Fibroblast of skin of right biceps (primary cell): ENCODE data around the gene RPRD1B.

ENCODE experiments used
- DNase-seq: peaks from one replicate; pipeline ENCODE4 v3.0.0-alpha.2; 2013

The RPRD1B gene, protein sequence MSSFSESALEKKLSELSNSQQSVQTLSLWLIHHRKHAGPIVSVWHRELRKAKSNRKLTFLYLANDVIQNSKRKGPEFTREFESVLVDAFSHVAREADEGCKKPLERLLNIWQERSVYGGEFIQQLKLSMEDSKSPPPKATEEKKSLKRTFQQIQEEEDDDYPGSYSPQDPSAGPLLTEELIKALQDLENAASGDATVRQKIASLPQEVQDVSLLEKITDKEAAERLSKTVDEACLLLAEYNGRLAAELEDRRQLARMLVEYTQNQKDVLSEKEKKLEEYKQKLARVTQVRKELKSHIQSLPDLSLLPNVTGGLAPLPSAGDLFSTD

DNA sequence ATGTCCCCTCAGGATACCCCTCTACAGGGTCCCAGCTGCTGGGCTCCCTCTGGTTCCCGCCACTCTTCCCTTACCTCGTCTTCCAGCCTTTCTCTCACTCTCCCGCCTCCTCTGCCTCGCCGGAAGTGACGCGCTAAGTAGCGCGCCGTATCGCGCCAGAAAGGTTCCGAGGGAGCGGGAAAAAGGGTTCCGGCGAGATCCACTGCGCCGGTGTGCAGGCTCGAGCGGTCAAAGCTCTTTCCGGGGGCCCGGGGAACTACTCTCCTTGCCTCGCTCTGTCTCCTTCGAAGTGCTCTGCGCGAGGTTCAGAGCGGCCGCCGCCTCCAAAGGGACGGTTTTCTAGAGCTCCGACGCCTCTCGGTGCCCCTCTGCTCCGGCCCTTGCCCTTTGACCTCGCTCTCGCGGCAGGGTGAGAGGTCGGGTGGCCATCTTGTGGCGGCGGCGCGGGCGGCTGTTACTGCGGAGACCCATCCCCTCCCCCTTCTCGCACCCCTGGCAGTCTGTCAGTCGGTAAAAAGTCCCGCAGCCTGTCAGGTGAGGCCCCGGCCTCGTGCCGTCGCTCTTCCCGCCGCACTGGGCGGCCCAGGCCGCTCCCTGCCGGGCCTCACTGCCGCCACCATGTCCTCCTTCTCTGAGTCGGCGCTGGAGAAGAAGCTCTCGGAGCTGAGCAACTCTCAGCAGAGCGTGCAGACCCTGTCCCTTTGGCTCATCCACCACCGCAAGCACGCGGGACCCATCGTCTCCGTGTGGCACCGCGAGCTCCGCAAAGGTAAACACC, at the start of gene RPRD1B, which contains the start of gene TTI1:
TSS of gene RPRD1B (plus strand) at position 417 of the 778 bp plus-strand sequence. CDS start at position 619, 202 bp downstream.
TSS of gene TTI1 (minus strand) at position 127 of the 778 bp plus-strand sequence. CDS start 19,640 bp downstream, outside the sequence.
- peak; percentile 92 for DNase-seq

DNA sequence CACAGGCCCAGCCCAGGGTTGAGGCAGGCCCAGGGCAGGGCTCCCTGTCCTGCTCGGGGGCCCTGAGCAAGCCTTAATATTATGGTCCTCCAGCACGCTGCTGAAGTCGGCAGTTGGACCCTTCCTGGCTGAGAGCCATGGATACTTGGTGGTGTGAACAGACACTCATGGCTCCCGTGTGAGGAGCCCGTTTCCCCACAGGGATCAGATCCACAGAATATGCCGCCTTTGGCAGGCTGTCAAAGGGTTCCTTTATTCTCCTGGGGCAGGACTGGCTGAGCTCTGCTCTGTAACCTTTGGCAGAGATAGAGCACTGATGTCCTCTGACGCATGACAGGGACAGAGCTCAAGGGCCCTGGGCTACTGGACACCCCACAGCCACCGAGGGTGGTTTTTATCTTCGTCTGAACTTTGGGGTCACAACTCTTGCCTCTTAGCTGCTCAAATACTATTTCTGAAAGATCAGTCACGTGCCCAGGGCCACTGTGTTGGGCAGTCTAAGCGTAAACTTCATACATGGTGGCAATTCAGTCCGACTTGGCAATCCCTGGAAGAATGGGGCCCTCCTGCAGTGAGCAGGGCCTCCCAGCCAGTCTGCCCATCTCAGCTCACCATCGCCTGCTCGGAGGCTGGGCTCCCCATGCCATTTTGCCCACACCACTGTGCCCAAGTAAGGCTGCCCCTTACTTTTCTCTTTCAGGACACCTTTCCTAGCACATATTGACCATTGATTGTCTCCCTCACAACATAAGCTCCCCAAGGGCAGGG, 49.3 kb upstream of the RPRD1B start:
- DNase-seq, result no peak

DNA sequence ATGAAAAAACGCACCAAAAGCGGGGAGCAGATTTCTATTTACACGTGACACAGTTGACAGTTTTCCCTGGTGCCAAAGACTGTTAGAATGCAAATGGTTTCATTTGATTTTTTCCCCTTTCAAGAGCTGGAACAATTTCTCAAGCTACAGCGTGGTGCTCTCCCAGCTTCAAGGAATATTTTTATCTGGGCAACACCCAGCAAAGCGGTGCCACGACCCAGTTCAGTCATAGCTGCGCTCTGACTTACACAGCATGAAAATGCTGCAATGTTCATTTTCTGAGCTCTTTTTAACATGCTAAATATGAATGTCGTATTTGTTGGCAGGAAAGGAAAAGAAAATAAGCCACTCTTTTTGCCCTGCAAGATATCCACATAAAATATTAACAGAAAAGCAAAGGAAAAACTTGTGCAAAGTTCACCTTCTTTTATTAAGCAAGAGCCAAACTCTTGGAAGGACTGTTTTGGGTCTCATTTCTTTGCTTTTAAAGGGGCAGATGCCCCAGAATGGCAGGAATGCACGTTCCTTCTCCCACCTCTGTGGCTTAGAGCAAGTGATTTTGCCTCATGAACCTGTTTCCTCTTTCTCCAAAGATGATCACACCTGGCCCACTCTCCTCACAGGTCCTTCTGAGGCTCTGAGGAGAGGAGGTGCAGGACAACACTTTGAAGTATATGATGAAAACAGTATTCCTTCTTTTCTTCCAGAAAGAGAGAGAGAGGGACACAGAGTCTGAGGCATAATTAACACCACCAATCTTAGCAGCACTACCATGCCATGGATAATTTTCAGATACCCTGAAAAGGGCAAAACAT, 47.3 kb upstream of the RPRD1B start:
- DNase-seq, result no peak

DNA sequence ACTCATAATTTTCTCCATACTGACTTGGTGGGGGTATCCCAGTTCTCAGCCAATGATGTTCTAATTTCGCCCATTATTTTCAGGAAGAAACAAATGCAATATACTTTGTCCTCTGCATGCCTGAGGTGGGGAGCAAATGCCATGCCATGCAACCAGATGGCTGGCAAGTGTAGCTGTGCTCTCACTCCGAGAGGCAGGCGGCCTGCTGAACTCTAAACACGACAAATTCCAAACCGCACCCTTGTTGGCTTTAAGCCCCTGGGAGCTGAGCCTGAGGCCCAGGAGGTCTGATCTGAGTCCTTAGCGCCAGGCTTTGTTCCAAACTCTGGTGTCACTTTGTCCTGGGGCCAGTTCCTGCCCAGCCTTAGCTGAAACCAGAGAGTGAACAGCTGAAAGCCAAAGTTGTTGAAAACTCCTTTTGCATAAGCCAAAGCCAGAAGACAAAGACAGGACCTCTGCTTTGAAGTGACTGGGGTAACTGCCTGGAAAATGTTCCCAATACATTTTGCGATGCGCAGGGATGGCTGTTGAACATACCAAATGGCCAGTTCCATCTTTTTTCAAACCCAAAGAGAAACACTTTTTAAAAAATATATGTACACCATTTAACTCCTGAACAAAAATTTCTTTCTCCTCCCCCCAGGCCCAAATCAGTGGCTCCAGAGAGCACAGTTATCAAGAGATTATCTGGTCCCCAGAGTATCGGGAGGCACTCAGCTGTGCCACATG, 46.5 kb upstream of the RPRD1B start:
- peak; percentile 30 for DNase-seq

DNA sequence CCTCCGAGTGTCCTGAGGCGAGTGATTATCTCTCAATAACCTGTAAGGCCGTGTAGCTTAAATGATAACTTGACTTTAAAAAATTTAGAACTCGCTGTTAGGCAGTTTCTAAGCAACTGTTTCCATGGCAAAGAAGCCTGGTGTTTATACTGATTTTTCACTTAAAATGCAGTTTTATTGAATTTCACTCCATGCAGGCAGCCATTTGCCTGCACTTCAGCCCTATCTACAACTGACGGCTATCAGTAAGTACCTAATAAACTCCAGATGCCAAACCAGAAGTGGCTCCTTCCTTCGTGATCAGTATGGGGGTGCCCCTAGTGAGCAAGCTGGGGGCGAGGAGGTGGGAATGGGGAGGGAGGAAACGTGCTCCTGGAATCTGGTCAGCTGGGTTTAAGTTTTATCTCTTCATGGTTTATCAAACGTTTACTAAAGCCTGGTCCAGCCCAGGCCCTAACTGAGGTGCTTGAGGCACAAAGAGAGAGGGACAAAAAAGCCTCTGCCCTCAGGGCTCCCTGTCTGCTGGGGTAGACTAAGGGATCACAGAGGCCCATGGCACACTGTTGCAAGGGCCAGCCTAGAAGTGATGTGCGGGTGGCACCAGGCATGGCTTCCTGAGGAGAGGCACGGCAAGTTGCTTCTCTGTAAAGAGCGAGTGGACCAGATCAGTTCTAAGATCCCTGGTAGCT, 45.8 kb upstream of the RPRD1B start:
- DNase-seq, result no peak

DNA sequence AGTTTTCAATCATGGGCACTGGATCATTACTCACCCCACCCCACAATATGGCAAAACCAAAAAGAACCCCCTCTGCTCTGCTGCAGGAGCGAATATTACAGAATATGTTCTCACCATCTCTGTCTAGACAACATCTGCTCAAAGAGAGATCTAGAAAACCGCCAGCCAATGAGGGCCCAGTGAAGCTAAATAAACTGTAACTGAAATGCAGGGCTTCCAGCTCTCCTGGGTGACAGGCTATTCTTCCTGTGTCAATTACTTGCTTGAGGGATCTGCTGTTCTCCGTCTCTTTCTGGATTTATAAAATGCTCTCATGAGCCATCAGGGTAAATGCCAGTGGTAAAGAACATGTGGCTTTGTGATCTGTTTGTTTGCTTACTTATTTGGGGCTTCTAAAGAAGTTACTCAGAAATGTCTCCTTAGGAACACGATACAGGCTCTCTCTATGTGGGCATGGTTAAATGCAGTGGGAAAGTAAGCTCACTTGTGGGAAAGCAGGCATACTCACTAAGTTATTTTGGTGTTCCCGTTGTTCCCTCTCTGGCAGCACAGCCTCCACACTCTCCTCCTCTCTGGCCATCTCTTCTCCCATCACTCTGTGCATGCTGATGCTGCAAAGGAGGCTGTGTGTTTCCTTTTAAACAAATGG, 45.1 kb upstream of the RPRD1B start:
- DNase-seq, result no peak

DNA sequence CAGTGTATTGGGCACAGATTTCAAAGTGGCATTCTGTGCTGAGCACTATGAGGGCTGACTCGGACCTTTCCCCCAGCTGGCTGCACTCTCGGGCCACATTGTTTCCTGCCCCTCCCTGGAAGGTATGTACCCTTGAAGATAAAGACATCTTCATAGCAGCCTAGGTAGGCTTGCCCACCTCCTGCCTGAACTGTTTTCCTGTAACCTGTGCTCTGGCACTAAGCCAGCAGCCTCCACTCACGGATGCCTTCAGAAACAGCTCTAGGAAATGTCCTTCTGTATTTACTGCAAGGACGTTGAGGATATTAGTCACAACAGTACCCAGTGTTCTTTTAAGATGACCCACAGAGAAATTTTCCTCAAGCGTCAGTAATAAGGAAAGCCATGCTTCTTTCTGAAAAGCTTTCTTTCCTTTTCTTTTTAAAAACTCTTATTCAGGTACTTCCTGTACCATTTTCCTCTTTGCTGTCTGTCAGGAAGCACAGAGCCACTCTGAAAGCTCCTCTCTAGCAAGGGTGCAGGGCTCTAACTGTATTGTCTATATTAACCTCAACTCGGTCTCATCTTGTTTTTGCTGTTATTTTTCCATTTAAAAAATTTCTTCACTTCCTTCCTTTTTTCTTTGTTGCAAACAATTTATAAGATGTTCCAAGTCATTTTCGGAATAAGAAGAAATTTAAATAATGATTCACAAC, 43.8 kb upstream of the RPRD1B start:
- DNase-seq, result no peak

DNA sequence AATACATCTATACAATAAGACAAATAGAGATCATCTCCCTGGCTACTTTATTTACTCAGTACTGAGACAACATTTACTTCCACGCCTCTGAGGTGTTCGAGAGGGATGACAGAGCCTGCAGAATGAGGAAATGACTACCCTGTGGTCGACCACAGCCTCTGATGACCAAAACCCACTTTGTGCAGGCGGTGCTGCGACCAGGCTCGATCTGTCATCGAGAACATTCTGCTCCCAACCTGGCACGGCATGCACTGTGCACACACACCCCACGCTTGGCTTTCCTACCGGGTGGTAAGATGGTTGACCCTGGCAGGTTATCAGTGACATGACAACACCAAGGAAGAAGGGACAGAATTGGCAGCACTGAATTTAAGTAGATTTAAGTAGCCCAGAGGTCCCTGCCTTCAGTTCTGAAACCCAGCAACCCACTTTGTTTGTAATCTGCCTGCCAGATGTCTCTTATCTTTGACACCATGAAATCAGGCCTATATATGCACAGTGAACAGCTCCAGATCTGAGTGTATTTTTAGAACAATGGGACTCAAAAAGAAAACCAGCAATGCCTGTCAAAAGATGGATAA, 42.9 kb upstream of the RPRD1B start:
- peak; percentile 78 for DNase-seq

DNA sequence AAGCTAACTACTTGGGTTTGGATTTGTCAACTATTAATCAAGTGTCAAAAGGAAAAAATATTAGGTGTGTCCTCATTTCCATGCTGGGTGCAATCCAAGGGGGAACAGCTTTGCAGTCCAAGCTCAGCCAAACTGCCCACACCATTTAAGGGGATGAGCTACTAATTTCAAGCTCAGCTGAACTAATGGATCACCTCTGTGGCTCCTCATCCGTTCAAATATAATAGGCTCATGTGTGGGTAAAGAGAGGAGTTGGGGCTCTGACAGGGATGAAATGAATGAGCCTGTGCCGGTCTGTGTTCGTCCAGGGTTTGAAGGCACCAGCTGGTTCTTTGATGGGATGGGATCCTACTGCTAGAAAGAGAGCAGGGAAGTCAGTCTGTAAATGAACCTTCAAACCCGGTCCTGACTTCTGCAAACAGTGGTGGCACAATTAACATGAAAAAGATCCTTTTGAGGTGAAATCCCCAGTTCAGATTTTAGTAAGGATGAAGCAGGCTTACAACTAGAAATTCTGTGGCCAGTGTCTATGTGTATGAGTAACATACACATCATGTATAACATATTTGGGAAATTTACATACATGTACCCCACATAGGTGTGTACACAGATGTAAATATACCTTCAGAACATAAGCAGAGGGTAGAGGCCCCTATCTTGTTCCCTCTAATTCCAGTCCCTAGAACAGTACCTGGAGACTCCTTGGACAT, 42.2 kb upstream of the RPRD1B start:
- no peak for DNase-seq

DNA sequence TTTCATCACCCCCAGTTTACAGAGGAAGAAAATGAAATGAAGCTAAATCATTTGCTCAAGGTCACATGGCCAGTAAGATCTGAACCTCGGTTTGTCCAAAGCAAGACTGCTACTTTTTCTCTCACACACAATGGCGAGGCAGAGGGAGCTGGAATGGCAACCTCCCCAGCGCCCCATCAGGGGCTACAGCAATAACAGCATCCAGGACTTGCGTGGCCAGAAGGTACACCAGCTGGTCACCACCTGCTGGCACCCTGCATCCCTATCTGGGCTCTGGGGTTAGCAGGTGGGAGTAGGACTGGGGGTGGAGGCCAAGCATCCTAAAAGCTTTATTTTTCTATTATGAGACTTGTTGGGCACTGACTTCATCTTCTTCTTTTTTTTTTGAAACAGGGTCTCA, 41.6 kb upstream of the RPRD1B start:
- no peak for DNase-seq

DNA sequence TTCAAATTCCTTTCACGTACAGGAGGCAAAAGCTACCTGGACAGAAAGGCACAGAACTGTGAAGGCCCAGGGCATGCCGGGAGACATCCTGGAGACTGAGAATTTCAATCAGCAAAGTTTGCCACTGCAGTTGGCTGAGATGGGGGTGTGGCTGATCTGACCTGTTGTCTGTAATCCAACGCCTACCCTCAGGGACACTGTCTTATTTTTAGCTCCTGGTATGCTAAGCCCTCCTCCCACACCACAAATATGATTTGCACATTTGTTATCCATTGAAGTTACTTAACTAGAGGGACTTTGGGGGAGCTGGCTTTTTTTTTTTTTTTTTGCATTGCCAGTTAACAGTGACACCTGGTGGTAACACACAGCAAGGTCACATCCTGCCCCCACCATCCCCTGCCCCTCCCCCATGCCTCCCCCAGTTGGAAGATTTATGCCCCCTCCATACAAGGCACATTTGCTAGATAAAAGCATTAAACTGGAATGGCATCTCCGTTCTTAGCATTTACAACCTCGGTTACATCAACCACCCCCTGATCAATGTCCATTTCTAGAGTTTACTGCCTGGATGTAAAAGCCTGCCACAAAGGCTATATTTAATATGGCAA, 40.6 kb upstream of the RPRD1B start:
- DNase-seq, result peak; percentile 91

DNA sequence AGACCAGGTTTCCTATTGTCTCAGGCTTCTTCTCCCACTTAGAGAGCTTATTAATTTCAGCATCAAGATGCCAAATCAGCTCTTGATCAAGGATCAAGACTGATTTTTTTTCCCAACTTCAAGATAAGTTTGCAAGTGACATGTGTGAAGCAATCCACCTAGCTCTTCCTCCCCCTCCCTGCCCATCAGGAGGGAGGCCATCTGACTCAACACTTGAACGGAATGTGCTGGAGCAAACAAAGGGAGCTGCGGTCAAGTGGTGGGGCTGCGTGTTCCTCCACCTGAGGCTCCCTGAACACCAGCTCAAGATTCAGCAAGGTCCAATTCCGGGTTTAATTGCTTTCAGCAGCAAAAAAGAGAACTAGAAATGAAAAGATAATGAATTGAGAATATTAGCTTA, 39.0 kb upstream of the RPRD1B start:
- peak; percentile 34 for DNase-seq

DNA sequence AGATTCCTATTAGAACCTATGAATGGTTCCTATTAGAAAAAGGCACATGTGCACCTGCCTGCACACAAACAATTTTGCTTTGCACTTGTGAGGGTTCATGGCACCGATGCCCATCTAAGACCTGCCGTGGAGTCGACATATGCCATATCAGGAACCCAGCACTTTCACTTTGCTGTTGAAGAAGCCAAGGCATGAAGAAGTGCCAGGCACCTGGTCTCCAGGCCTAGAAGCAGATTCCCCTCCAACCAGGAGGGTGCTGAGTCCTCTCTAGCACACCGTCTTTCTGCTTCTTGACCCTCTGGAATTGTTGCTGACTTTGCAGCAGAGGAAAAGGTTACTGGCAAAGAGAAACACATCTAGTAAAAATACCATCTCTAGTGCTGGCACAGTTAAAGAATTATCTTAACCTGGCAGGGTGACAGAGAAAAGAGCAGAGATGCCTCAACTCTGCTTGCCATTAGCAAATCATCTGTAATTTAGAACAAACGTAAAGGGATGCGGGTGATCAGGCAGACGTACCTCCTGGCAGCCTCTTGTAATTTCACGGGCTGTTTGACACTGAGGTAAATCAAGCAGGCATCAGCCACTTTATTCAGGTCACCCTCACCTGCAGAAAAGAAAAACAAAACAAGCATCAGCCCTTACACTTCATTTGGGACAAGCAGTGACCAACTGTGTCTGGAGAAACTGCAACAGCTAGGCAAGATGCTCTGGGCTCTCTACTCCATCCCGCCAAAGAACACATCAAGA, 37.5 kb upstream of the RPRD1B start:
- no peak for DNase-seq

DNA sequence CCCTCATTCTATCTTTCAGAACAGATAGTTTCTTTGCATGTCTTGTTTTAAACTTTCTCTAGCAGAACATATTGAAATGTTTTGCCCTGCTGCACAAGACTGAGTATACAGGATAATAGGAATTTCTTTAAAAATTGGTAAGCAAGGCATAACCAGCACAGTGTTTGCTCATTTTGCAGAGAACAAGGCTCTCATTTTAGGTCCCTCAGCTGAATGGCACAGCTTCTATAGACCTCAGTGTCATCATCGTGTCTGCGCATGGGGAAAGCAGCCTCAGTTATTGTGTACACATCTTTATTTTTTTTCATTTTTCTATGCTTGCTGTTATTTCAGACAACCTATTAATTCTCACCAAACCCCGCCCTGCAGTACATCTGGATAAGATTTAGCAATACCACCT, 36.0 kb upstream of the RPRD1B start:
- no peak for DNase-seq

DNA sequence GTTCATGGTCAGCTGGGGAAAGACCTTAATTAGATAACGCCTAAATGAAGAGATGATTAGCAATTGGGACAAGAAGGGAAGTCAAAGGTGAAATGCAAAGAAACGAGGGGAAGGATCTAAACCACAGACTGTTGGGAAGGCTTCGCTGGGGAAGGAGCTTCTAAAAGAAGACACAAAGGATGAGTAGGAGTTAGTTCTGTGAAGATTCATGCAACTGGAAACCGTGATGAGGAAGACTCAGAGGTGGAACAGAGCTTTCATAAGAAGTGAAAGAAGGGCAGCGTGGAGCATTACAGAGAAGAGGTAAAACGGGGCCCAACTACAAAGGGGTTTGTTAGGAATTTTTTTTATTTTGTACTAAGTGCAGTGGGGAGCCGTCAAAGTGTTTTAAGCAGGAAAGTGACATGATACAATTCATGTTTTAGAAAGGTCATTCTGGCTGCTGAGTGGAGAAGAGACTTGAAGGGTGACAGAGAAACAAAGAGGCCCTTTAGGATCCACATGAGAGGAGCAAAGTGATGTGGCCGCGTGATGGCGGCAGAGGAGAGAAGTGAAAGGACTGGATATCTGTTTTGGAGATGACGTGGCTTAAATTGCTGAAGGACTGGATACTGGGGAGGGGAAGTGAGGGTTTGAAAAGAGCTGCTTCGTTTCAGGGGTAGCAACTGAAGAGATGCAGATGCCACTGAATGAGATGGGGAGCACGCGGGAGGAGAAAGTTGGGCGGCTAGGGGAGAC, 33.9 kb upstream of the RPRD1B start:
- DNase-seq, result no peak

DNA sequence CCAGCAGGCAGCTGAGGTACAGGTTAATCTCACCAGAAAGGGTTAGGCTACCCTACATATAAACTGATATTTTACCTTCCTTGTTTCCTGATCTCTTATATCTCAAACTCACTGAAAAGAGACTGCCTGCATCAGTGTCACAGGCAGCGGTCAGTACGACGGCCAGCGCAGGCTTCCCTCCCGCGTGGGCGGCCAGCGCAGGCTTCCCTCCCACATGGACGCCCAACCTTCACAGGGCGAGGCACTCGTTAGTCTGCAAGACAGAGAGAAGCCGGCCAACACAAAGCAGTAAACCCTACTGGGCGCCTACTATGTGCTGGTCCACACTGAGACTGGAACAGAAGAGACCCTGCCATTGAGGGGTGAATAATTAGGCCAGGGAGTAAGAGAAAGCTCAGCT, 33.3 kb upstream of the RPRD1B start:
- DNase-seq, result no peak
